ENCODE measurements around the gene ZNF699. TPM values are rescaled to one million over a fixed set of nuclear protein-coding genes. Genes with fewer than 3 reads are reported as not detected.

The ZNF699 gene
- total RNA-seq: 6.9 and 7.7 TPM in 2 replicates

GRCh38 chr19:9309139-9309973, at the start of gene ZNF699:
Gene ZNF699, minus strand, starts transcription at chr19:9309838. Its CDS starts 4,719 bp downstream, at chr19:9305119.

GRCh38 chr19:9323919-9324583, 14.4 kb upstream of the ZNF699 start, which contains the start of gene ZNF559:
Gene ZNF559, plus strand, starts transcription at chr19:9324179. Its CDS starts 14,371 bp downstream, at chr19:9338550.

DNA sequence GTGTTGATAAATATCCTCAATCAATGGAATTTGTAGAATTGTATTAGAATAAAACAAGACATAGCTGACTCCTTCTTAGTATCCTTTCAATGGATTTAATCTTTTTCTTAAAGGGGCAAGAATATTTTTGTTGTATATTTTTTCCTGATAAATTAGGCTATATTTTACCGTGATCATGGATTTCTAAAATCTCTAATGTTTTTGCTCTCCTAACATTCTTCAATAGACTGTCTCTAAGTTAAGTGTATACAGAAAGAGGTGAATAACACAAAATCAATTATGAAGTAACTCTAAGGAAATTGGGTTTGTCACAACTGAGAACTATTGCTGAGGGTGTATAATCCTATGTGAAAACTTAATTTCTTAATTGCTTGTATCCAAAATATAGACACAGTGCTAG, 59.0 kb downstream of the ZNF699 start, which contains the start of gene OR7E24:
TSS of gene OR7E24 (plus strand) at position 301 of the 400 bp plus-strand sequence. CDS start 114 bp downstream, outside the sequence.

Other genes starting within 250 kb of the ZNF699 start
- gene OR1M1, start 222.8 kb downstream of the ZNF699 start, total RNA-seq: not detected in 2 replicates
- gene OR7G2, start 202.4 kb downstream of the ZNF699 start, total RNA-seq: not detected in 2 replicates
- gene OR7G1, start 194.1 kb downstream of the ZNF699 start, total RNA-seq: not detected in 2 replicates
- gene OR7G3, start 182.9 kb downstream of the ZNF699 start, total RNA-seq: not detected in 2 replicates
- 10.5 and 13.0 TPM in 2 replicates for gene ZNF317, start 169.4 kb downstream of the ZNF699 start, total RNA-seq
- gene OR7D2, start 130.9 kb downstream of the ZNF699 start, total RNA-seq: not detected in 2 replicates
- not detected in 2 replicates for gene OR7D4, start 90.2 kb downstream of the ZNF699 start, total RNA-seq
- not detected in 2 replicates for gene OR7E24, start 58.9 kb downstream of the ZNF699 start, total RNA-seq
- gene ZNF559, start 14.3 kb upstream of the ZNF699 start, total RNA-seq: 10.0 and 10.4 TPM in 2 replicates
- gene ZNF177, start 53.2 kb upstream of the ZNF699 start, total RNA-seq: 1.2 and 1.4 TPM in 2 replicates
- gene ZNF266, start 125.7 kb upstream of the ZNF699 start, total RNA-seq: 5.7 and 6.1 TPM in 2 replicates
- gene ZNF560, start 188.8 kb upstream of the ZNF699 start, total RNA-seq: 0.37 and 0.57 TPM in 2 replicates
- 19.9 and 20.8 TPM in 2 replicates for gene ZNF426, start 228.8 kb upstream of the ZNF699 start, total RNA-seq